Keratinocyte (primary cell): ENCODE data around the gene C3orf20.

Source experiments
- CTCF ChIP-seq, 3 experiments: IDR thresholded peaks in 1 of 3; conservative IDR thresholded peaks in 1 of 3; optimal IDR thresholded peaks in 1 of 3; 2 replicates in 2 of 3; 3 replicates in 1 of 3; pipeline versions ENCODE3 to v1.5.1; 2011; ENCODE audit warnings: low read length in 3 of 3, mild to moderate bottlenecking in 3 of 3, moderate library complexity in 2 of 3, control low read depth in 1 of 3, inconsistent platforms in 1 of 3; ENCODE audit not compliant: insufficient read depth in 2 of 3; ENCODE audit errors: extremely low read depth in 1 of 3
- EZH2 ChIP-seq: IDR thresholded peaks from one replicate; pipeline ENCODE4 v1.6.1; 2012; ENCODE audit warnings: inconsistent platforms, mild to moderate bottlenecking, low read length, moderate library complexity

DNA sequence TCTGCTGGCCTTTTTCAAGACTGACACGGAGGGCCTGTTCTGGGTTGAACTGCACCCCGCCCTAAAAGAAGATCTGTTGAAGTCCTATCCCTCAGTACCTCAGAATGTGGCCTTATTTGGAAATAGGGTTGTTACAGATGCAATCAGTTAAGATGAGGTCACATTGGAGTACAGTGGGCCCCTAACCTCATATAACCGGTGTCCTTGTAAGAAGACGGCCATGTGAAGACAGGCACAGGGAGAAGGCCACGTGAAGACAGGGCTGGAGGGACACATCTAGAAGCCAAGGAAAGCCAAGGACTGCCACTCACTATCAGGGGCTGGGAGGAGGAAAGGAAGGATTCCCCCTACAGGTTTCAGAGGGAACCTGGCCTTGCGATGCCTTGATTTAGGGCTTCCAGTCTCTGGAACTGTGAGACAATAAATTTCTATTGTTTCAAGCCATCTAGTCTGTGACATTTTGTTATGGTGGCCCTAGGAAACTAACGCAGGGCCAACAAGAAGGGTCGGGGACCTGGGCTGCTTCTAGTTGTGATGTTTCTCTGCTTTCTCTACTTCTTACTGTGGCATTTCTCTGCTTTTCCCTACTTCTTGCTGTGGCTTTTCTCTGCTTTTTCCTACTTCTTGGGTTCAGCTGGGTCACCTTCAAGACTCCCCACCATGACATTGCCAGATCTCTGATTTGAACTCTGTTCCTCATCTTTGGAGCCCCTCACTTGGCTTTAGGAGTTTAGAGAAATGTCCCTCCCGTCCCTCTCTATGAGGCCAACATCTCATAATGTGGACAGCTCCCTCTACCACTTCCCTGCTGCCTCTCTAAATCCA lies 28.1 kb upstream of the C3orf20 start:
- peak in 1 of 3 experiments; percentile 11 for TF ChIP-seq CTCF (optimal IDR thresholded peaks at IDR 0.05 in 1 of 3, IDR thresholded peaks at IDR 0.05 in 1 of 3, conservative IDR thresholded peaks at IDR 0.05 in 1 of 3; ENCODE audit: extremely low read depth in 1 of 3, insufficient read depth in 2 of 3, low read length in 3 of 3)
- no peak for TF ChIP-seq EZH2
